ENCODE measurements around the gene BLTP2. TPM values are rescaled to one million over a fixed set of nuclear protein-coding genes. Genes with fewer than 3 reads are reported as not detected.

BLTP2 gene
- polyA plus RNA-seq, 1 of the 3 experiments (the other 2 are of a cell fraction): 46.4 TPM

DNA sequence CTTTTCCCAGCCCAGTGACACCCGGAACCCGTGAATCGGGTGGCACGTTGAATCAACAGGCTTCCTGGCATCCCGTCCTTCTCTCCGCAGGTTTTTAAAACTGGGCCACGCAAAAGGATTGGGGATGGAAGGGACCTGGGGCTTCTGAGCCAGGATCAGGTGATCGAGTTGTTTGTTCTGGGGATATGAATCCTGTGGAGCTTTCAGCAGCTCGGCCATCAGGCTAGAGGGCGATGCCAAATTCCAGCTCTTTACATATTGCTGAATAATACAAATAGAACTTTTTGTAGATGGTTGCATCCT is 17.5 kb upstream of the BLTP2 start:
- Histone ChIP-seq H2AFZ (ENCODE audit: low read depth) (peak overlapping the region; percentile 92), H3K79me2 (ENCODE audit: insufficient read depth) (peaks cover 93% of the 10 kb centered on the region), H3K4me3 (ENCODE audit: low read depth in 2 of 2, low read length in 1 of 2) (peak overlapping the region; percentile 91 to 94), H3K4me2 (peak overlapping the region; percentile 78), H3K4me1 (ENCODE audit: control insufficient read depth in 1 of 2, insufficient read depth in 2 of 2, low read depth in 1 of 2, low read length in 1 of 2) (peaks cover 7 to 13% of the 10 kb centered on the region in 2 experiments; a peak in 3 of 4 replicates), H3K9me2 (no peaks in the 10 kb centered on the region), H3K9me3 (no peaks in the 10 kb centered on the region), H4K20me1 (ENCODE audit: insufficient read depth) (peaks cover 33% of the 10 kb centered on the region), H3K9ac (peak overlapping the region; percentile 94), H3K27ac (ENCODE audit: low read depth in 2 of 2, low read length in 1 of 2) (peak overlapping the region; percentile 96), H3F3A (replicated peaks; ENCODE audit: insufficient read depth) (peaks cover 6% of the 10 kb centered on the region), H3K27me3 (ENCODE audit: insufficient read depth) (no peaks in the 10 kb centered on the region), H3K36me3 (replicated peaks in 1 of 2; ENCODE audit: control insufficient read depth in 1 of 2, insufficient read depth in 2 of 2, low read length in 1 of 2) (peaks cover 10 to 21% of the 10 kb centered on the region in 2 experiments)
- WGBS (ENCODE audit: low lambda C conversion rate): 0% methylated on average over 10 of the region's 10 CpGs
- DNase-seq: no peak
- POLR2A ChIA-PET: interaction anchor here (1.2 to 1.3 kb wide), 3 partner anchors 9 to 57 kb away, joined by 3 to 9 read pairs (median 6); partner anchors contain the start of gene RPL23A
- TF ChIP-seq TCF12 (IDR thresholded peaks at IDR 0.05) (no peak), YY1 (IDR thresholded peaks at IDR 0.05; ENCODE audit: low read depth) (no peak), FOXM1 (IDR thresholded peaks at IDR 0.05; ENCODE audit: low read depth) (no peak), FOSL2 (IDR thresholded peaks at IDR 0.05; ENCODE audit: borderline replicate concordance, low read depth) (no peak), POLR2AphosphoS5 (IDR thresholded peaks at IDR 0.05; ENCODE audit: low read depth, low read length) (no peak), RXRA (IDR thresholded peaks at IDR 0.05; ENCODE audit: borderline replicate concordance, low read depth) (no peak), MXI1 (IDR thresholded peaks at IDR 0.05; ENCODE audit: low read depth, low read length) (no peak), RAD21 (IDR thresholded peaks at IDR 0.05; ENCODE audit: low read length) (no peak), SIN3A (IDR thresholded peaks at IDR 0.05; ENCODE audit: borderline replicate concordance, low read depth, low read length) (no peak), RCOR1 (IDR thresholded peaks at IDR 0.05; ENCODE audit: low read length) (no peak), GATA2 (CRISPR knock-in tag; IDR thresholded peaks at IDR 0.05) (no peak), TAF1 (IDR thresholded peaks at IDR 0.05; ENCODE audit: borderline replicate concordance, low read depth, low read length) (no peak), ELF1 (IDR thresholded peaks at IDR 0.05) (no peak), CHD2 (IDR thresholded peaks at IDR 0.05; ENCODE audit: low read length, partially characterized antibody) (no peak)
- TF ChIP-seq, protein P1, sequence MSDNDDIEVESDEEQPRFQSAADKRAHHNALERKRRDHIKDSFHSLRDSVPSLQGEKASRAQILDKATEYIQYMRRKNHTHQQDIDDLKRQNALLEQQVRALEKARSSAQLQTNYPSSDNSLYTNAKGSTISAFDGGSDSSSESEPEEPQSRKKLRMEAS (IDR thresholded peaks at IDR 0.05; ENCODE audit: low read depth): no peak
- CTCF ChIA-PET: interaction anchor here (0.9 to 4.1 kb wide), 9 partner anchors 9 to 115 kb away, joined by 3 to 50 read pairs (median 4); partner anchors contain the start of genes BLTP2 and TLCD1

DNA sequence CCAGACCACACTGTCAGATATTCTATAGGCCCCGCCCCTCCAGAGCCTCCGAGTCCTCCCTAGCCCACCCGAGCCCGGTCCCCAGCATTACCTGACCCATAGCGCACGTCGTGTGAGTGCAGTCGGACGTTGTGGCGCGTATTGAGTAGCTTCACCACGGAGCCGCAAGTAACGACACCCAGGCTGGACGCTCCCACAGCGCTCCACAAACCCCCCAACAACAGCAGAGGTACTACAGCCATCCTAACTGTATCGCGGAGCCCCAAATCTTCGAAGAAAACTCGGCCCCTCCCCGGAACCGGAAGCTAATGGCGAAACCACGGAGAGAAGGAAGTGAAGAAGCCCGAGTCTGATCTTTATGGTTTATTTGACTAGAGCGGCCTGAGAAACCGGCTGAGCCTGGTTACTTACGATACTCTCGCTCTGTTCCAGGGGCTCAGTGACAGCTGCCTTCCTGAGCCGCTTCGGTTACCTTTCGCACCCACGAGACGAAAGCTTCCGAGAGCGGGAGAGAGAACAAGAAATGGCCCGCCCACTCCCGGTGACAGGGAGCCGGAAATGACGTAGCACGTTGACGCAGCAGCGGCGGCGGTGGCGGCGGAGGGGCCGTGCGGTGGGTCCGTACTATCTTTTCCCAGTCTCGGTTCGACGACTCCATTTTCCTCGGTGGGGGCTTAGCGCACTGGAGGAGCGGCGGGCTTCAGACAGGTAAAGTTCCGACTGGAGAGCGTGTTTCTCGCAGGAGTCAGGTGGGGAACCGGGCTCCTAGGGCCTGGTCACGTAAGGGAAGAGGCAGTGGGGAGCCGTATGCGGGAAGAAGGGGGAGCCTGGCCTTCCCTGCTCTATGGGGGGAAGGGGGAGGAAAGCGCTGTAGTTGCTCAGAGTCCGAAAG is 16.9 kb upstream of the BLTP2 start, which contains the start of the genes SDF2 and SUPT6H:
TSS of gene SDF2 (minus strand) at position 272 of the 892 bp plus-strand sequence. CDS start at position 242, 30 bp downstream.
TSS of gene SUPT6H (plus strand) at position 571 of the 892 bp plus-strand sequence. CDS start 11,197 bp downstream, outside the sequence.
- POLR2A ChIA-PET: interaction anchor here (0.8 to 1.4 kb wide), 7 partner anchors 9 to 287 kb away, joined by 3 to 9 read pairs (median 6); partner anchors contain the start of genes BLTP2 and RPL23A
- Histone ChIP-seq H3K27ac (ENCODE audit: low read depth in 2 of 2, low read length in 1 of 2) (peak within 1 kb of the TSS; percentile 96), H3K4me2 (peak within 1 kb of the TSS; percentile 78), H3K9me2 (no peaks in the 10 kb centered on the region), H3K79me2 (ENCODE audit: insufficient read depth) (peaks cover 96% of the 10 kb centered on the region), H3K9me3 (no peaks in the 10 kb centered on the region), H3K4me3 (ENCODE audit: low read depth in 2 of 2, low read length in 1 of 2) (peak within 1 kb of the TSS; percentile 91 to 94), H3F3A (replicated peaks; ENCODE audit: insufficient read depth) (peaks cover 6% of the 10 kb centered on the region), H3K9ac (peak within 1 kb of the TSS; percentile 94), H3K36me3 (replicated peaks in 1 of 2; ENCODE audit: control insufficient read depth in 1 of 2, insufficient read depth in 2 of 2, low read length in 1 of 2) (peaks cover 10 to 23% of the 10 kb centered on the region in 2 experiments), H3K27me3 (ENCODE audit: insufficient read depth) (no peaks in the 10 kb centered on the region), H4K20me1 (ENCODE audit: insufficient read depth) (peaks cover 31% of the 10 kb centered on the region), H3K4me1 (ENCODE audit: control insufficient read depth in 1 of 2, insufficient read depth in 2 of 2, low read depth in 1 of 2, low read length in 1 of 2) (peaks cover 7 to 13% of the 10 kb centered on the region in 2 experiments; a peak in 3 of 4 replicates), H2AFZ (ENCODE audit: low read depth) (peak within 1 kb of the TSS; percentile 92)
- CTCF ChIA-PET: interaction anchor here (0.6 to 4.1 kb wide), 14 partner anchors 9 to 454 kb away, joined by 3 to 50 read pairs (median 4); partner anchors contain the start of genes BLTP2, PIGS and TLCD1
- WGBS (ENCODE audit: low lambda C conversion rate): 2% methylated on average over 38 of the region's 66 CpGs
- DNase-seq: peak; percentile 95
- TF ChIP-seq EZH2phosphoT487 (IDR thresholded peaks at IDR 0.05; ENCODE audit: borderline replicate concordance, low read depth) (no peak), NRF1 (IDR thresholded peaks at IDR 0.05; ENCODE audit: low read depth, low read length) (no peak), RAD21 (IDR thresholded peaks at IDR 0.05; ENCODE audit: low read length) (no peak), SIN3A (IDR thresholded peaks at IDR 0.05; ENCODE audit: borderline replicate concordance, low read depth, low read length) (peak; percentile 90), RCOR1 (IDR thresholded peaks at IDR 0.05; ENCODE audit: low read length) (no peak), FOXM1 (IDR thresholded peaks at IDR 0.05; ENCODE audit: low read depth) (no peak), MEF2A (IDR thresholded peaks at IDR 0.05; ENCODE audit: borderline replicate concordance, low read depth) (no peak), YY1 (IDR thresholded peaks at IDR 0.05; ENCODE audit: low read depth) (peak; percentile 85), MXI1 (IDR thresholded peaks at IDR 0.05; ENCODE audit: low read depth, low read length) (peak; percentile 74), FOXJ3 (CRISPR knock-in tag; IDR thresholded peaks at IDR 0.05) (no peak)
- TF ChIP-seq, protein P2, sequence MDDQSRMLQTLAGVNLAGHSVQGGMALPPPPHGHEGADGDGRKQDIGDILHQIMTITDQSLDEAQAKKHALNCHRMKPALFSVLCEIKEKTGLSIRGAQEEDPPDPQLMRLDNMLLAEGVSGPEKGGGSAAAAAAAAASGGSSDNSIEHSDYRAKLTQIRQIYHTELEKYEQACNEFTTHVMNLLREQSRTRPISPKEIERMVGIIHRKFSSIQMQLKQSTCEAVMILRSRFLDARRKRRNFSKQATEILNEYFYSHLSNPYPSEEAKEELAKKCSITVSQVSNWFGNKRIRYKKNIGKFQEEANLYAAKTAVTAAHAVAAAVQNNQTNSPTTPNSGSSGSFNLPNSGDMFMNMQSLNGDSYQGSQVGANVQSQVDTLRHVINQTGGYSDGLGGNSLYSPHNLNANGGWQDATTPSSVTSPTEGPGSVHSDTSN (IDR thresholded peaks at IDR 0.05): peak; percentile 38; the same call in 1 of the 2 replicates
- TF ChIP-seq, protein P1 (IDR thresholded peaks at IDR 0.05; ENCODE audit: low read depth): peak; percentile 50; the same call in 1 of the 2 replicates
- TF ChIP-seq, protein P3, sequence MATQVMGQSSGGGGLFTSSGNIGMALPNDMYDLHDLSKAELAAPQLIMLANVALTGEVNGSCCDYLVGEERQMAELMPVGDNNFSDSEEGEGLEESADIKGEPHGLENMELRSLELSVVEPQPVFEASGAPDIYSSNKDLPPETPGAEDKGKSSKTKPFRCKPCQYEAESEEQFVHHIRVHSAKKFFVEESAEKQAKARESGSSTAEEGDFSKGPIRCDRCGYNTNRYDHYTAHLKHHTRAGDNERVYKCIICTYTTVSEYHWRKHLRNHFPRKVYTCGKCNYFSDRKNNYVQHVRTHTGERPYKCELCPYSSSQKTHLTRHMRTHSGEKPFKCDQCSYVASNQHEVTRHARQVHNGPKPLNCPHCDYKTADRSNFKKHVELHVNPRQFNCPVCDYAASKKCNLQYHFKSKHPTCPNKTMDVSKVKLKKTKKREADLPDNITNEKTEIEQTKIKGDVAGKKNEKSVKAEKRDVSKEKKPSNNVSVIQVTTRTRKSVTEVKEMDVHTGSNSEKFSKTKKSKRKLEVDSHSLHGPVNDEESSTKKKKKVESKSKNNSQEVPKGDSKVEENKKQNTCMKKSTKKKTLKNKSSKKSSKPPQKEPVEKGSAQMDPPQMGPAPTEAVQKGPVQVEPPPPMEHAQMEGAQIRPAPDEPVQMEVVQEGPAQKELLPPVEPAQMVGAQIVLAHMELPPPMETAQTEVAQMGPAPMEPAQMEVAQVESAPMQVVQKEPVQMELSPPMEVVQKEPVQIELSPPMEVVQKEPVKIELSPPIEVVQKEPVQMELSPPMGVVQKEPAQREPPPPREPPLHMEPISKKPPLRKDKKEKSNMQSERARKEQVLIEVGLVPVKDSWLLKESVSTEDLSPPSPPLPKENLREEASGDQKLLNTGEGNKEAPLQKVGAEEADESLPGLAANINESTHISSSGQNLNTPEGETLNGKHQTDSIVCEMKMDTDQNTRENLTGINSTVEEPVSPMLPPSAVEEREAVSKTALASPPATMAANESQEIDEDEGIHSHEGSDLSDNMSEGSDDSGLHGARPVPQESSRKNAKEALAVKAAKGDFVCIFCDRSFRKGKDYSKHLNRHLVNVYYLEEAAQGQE (IDR thresholded peaks at IDR 0.05; ENCODE audit: low read depth, low read length): no peak; the same call in 1 of the 2 replicates

All from SK-N-SH (cell line).